Smooth muscle cell (in vitro differentiated cells): ENCODE data around the gene YY1. TPM values are rescaled to one million over a fixed set of nuclear protein-coding genes. Genes with fewer than 3 reads are reported as not detected.

ENCODE experiments used
- DNase-seq: peaks from one replicate; lab custom pipeline; 2025; ENCODE audit not compliant: unreplicated experiment; lab: John Stamatoyannopoulos, UW
- H2AFZ ChIP-seq: fragments of 200-600 bp; sonication (generic); 2 replicates; pipeline ENCODE4 v1.6.0; 2016; ENCODE audit warnings: antibody characterized with exemption, low read depth, mild to moderate bottlenecking
- H3F3A ChIP-seq: fragments of 200-600 bp; sonication (generic); 2 replicates; pipeline ENCODE4 v1.6.0; 2017; ENCODE audit warnings: antibody characterized with exemption, low read depth
- H3K27ac ChIP-seq: fragments of 200-600 bp; sonication (generic); 2 replicates; pipeline ENCODE4 v1.5.1; 2016; ENCODE audit warnings: low read depth, mild to moderate bottlenecking
- H3K27me3 ChIP-seq: fragments of 200-600 bp; sonication (generic); 2 replicates; pipeline ENCODE4 v1.6.1; 2016; ENCODE audit warnings: low read depth, mild to moderate bottlenecking
- H3K36me3 ChIP-seq: fragments of 200-600 bp; sonication (generic); 2 replicates; pipeline ENCODE4 v1.5.1; 2016; ENCODE audit warnings: low read depth
- H3K4me1 ChIP-seq: fragments of 200-600 bp; sonication (generic); 2 replicates; pipeline ENCODE4 v1.5.1; 2016; ENCODE audit warnings: low read depth
- H3K4me2 ChIP-seq: fragments of 200-600 bp; sonication (generic); 2 replicates; pipeline ENCODE4 v1.6.0; 2016; ENCODE audit warnings: mild to moderate bottlenecking
- H3K4me3 ChIP-seq: fragments of 200-600 bp; sonication (generic); 2 replicates; pipeline ENCODE4 v1.5.1; 2016; ENCODE audit warnings: mild to moderate bottlenecking
- H3K79me2 ChIP-seq: fragments of 200-600 bp; sonication (generic); 2 replicates; pipeline ENCODE4 v1.6.0; 2016; ENCODE audit warnings: low read depth, mild to moderate bottlenecking
- H3K9ac ChIP-seq: fragments of 200-600 bp; sonication (generic); 2 replicates; pipeline ENCODE4 v1.6.0; 2016; ENCODE audit warnings: low read depth
- H3K9me3 ChIP-seq: fragments of 200-600 bp; sonication (generic); replicated peaks from 2 replicates; pipeline ENCODE4 v1.5.1; 2016; ENCODE audit warnings: low read depth
- H4K20me1 ChIP-seq: fragments of 200-600 bp; sonication (generic); 2 replicates; pipeline ENCODE4 v1.6.0; 2016; ENCODE audit warnings: low read depth
- CTCF ChIP-seq: fragments of 200-600 bp; sonication (generic); IDR thresholded peaks from 2 replicates; pipeline ENCODE4 v1.5.1; 2017; ENCODE audit warnings: borderline replicate concordance, mild to moderate bottlenecking, antibody characterized with exemption; ENCODE audit not compliant: insufficient read depth, poor library complexity, severe bottlenecking
- WGBS: methylation state at CpG from one replicate; pipeline ENCODE4 v1.1.7; 2016; ENCODE audit warnings: low lambda C conversion rate; 5-methylcytosine and 5-hydroxymethylcytosine counted together
- polyA plus RNA-seq: library from polyadenylated mRNA; unstranded; fragments of >200 nt; fragmentation: Nextera tagmentation; extraction: Ambion mirVana; gene quantifications from 2 replicates; pipeline ENCODE4 v1.2.1, GENCODE V29; 2016
- total RNA-seq: library from RNA; depleted of rRNA; stranded (reverse); fragments of >200 nt; gene quantifications from 2 replicates; pipeline ENCODE4 v1.2.3, GENCODE V29; 2014

Gene YY1
- total and polyA plus RNA-seq, 2 experiments from 2014 or later = 28.2 to 48.7 TPM

GRCh38 chr14:100219126-100219785 lies 19.7 kb upstream of the YY1 start:
- H3K4me2 ChIP-seq = no peak overlapping the region
- peaks cover 11% of the 10 kb centered on the region for H3F3A ChIP-seq
- H4K20me1 ChIP-seq = peaks cover 8% of the 10 kb centered on the region
- H3K27ac ChIP-seq = no peak overlapping the region
- 97% methylated on average over 4 of the region's 4 CpGs for WGBS
- no peak for DNase-seq
- peaks cover 15% of the 10 kb centered on the region for H3K79me2 ChIP-seq
- H3K36me3 ChIP-seq = no peaks in the 10 kb centered on the region
- H3K9me3 ChIP-seq = no peaks in the 10 kb centered on the region
- no peaks in the 10 kb centered on the region for H3K27me3 ChIP-seq
- peaks cover 35% of the 10 kb centered on the region for H3K4me1 ChIP-seq
- TF ChIP-seq CTCF = no peak
- no peak overlapping the region for H3K9ac ChIP-seq
- H2AFZ ChIP-seq = no peak overlapping the region
- H3K4me3 ChIP-seq = no peak overlapping the region

DNA sequence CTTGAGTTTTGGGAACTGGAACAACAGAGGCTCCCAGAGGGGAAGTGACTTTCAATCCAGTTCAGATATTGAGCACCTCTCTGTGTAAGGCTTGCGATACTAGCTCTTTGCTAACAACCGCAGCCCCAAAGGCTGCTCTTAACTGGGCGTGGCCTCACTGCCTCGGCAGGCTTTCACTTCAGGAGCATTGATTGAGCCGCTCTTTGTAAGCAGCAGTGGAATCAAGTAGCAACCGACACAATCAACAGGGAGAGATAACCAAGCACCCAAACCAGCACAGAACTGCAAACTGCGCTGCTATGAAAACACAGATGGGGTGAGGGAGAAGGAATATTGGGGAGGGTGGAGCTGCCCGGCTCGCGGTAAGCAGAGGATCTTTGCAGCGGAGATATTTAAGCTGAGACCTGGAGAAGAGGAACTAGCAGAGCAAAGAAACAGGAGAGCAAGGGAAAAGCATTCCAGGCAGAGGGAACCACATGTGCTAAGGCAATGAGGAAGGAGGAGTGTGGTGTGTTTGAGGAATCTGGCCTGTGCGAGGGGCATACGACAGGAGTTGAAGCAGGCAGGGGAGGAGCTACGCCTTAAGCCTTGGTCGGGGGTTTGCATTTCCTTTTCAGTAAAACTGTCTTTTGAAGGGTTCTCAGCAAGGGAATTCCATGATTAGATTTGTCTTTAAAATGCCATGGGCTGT lies 17.3 kb upstream of the YY1 start:
- peak overlapping the region; percentile 82 for H2AFZ ChIP-seq
- peaks cover 8% of the 10 kb centered on the region for H4K20me1 ChIP-seq
- peaks cover 39% of the 10 kb centered on the region for H3K4me1 ChIP-seq
- H3K9ac ChIP-seq = peak overlapping the region; percentile 51
- peaks cover 38% of the 10 kb centered on the region for H3K79me2 ChIP-seq
- WGBS = 3% methylated on average over 15 of the region's 15 CpGs
- H3K27me3 ChIP-seq = no peaks in the 10 kb centered on the region
- DNase-seq = no peak
- peak overlapping the region; percentile 43 for H3K27ac ChIP-seq
- TF ChIP-seq CTCF = no peak
- H3F3A ChIP-seq = peaks cover 16% of the 10 kb centered on the region
- H3K9me3 ChIP-seq = no peaks in the 10 kb centered on the region
- peak overlapping the region; percentile 91 for H3K4me2 ChIP-seq
- H3K4me3 ChIP-seq = peak overlapping the region; percentile 63
- no peaks in the 10 kb centered on the region for H3K36me3 ChIP-seq

DNA sequence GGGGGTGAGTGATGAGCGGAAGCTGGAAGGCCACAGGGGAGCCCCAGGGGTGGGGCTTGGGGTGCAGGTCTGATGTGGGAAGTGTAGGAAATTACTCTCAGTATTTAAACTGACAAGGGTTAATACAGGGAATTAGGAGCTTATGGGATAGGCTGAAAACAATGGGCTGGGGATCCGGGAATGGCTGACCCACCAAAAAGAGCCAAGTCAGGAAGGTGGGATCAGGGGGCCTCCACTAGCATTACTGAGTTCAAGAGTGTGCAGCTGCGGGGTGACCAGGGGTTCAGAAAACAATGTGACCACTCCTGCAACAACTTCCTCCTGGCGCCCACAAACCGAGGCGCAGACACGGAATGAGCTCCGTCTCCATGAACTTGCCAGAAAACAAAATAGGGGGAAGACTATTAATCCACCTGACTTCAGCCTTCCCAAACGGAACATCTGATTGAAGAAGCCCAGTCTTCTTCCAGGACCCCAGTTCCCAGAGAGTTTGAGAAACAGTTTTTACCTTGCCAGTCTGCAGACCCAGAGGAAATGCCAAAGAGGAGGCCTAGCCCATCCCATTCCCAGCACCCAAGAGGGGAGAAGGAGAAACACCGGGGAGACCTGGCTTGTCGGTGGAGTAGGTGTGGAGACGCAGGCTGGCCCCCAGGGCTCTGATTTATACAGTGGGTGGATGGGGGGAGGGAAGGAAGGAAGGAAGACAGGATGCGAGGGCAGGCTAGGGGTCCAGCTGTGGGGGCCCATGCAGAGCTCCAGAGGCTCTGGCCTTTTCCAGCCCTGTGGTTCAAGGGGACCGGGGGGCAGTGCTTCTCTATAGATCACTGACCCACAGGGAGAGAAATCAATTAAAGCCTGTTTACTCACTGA lies 16.5 kb upstream of the YY1 start:
- Histone ChIP-seq H3K27ac (peak overlapping the region; percentile 43), H4K20me1 (peaks cover 15% of the 10 kb centered on the region)

More for the DNA sequence above, 16.5 kb upstream of the YY1 start:
- no peak for TF ChIP-seq CTCF
- no peaks in the 10 kb centered on the region for H3K36me3 ChIP-seq
- H3K9ac ChIP-seq = no peak overlapping the region
- DNase-seq = no peak
- 53% methylated on average over 14 of the region's 14 CpGs for WGBS
- peak overlapping the region; percentile 63 for H3K4me3 ChIP-seq
- H3K27me3 ChIP-seq = no peaks in the 10 kb centered on the region
- H3K4me1 ChIP-seq = peaks cover 39% of the 10 kb centered on the region
- peaks cover 45% of the 10 kb centered on the region for H3K79me2 ChIP-seq
- no peaks in the 10 kb centered on the region for H3K9me3 ChIP-seq
- peak overlapping the region; percentile 91 for H3K4me2 ChIP-seq
- peak overlapping the region; percentile 82 for H2AFZ ChIP-seq
- peaks cover 16% of the 10 kb centered on the region for H3F3A ChIP-seq
